ENCODE measurements around the gene TRAP1.

GRCh38 chr16:3760518-3760917, 43.2 kb upstream of the TRAP1 start:
- no peak for TF ChIP-seq CTCF (IDR thresholded peaks at IDR 0.05)
- no peak for TF ChIP-seq POLR2A (IDR thresholded peaks at IDR 0.05)
